Measurements from ENCODE around the gene FMN1.

- TF ChIP-seq CTCF (IDR thresholded peaks at IDR 0.05) (no peak), POLR2A (IDR thresholded peaks at IDR 0.05) (no peak)
Observed at GRCh38 chr15:33032053-33032452, 162.5 kb downstream of the FMN1 start.

Measured in body of pancreas (tissue), 4 donors.